Effector memory CD4-positive, alpha-beta T cell (primary cell): Measurements from ENCODE around the gene CFAP90.
A peak's percentile ranks its signal among the peaks of the same experiment; 100 is the strongest.

Experiments used
- DNase-seq, 3 donors: peaks; one replicate each; pipeline ENCODE4 v3.0.0-alpha.2; 2020
- H3K27ac ChIP-seq: 2 replicates; pipeline ENCODE4 v1.7.0; 2013; ENCODE audit warnings: mild to moderate bottlenecking, low read length, moderate library complexity; ENCODE audit not compliant: insufficient read depth, poor library complexity, severe bottlenecking
- H3K27me3 ChIP-seq: replicated peaks from 2 replicates; pipeline ENCODE4 v1.7.0; 2013; ENCODE audit warnings: mild to moderate bottlenecking, low read length; ENCODE audit not compliant: insufficient read depth, control insufficient read depth, poor library complexity, severe bottlenecking
- H3K36me3 ChIP-seq: 2 replicates; pipeline ENCODE4 v1.7.0; 2013; ENCODE audit warnings: mild to moderate bottlenecking, low read length, moderate library complexity; ENCODE audit not compliant: control insufficient read depth, insufficient read depth
- H3K4me1 ChIP-seq: 2 replicates; pipeline ENCODE4 v1.7.0; 2013; ENCODE audit warnings: low read length, mild to moderate bottlenecking; ENCODE audit not compliant: control insufficient read depth, insufficient read depth, poor library complexity, severe bottlenecking
- H3K4me3 ChIP-seq: 2 replicates; pipeline ENCODE4 v1.7.0; 2013; ENCODE audit warnings: low read length, low read depth, mild to moderate bottlenecking; ENCODE audit not compliant: insufficient read depth, poor library complexity, severe bottlenecking
- H3K9me3 ChIP-seq: 2 replicates; pipeline ENCODE4 v1.7.0; 2013; ENCODE audit warnings: mild to moderate bottlenecking, low read length, moderate library complexity; ENCODE audit not compliant: control insufficient read depth

The CFAP90 gene

DNA sequence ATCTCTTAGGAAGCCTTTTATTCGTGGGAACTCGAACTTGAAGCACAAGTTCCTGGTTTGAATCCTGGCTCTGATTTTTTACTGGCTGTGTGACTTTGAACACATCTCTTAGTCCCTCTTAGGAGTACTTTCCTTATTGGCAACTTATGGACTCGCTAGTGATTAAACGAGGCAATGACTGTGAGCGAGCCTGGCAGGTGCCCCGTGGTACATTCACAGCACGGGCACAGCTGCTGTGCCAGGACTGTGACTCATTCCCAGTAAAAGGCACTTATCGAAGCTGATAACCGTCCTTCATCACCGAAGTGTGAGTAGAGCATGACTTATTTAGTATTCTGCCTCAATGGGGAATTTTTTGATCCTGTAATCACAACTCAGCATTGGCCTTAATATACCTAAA lies 22.7 kb downstream of the CFAP90 start:
- H3K4me1 ChIP-seq = no peaks in the 10 kb centered on the region
- no peaks in the 10 kb centered on the region for H3K9me3 ChIP-seq
- DNase-seq = no peak
- no peaks in the 10 kb centered on the region for H3K36me3 ChIP-seq
- no peak overlapping the region for H3K27ac ChIP-seq
- no peaks in the 10 kb centered on the region for H3K27me3 ChIP-seq
- H3K4me3 ChIP-seq = no peak overlapping the region

DNA sequence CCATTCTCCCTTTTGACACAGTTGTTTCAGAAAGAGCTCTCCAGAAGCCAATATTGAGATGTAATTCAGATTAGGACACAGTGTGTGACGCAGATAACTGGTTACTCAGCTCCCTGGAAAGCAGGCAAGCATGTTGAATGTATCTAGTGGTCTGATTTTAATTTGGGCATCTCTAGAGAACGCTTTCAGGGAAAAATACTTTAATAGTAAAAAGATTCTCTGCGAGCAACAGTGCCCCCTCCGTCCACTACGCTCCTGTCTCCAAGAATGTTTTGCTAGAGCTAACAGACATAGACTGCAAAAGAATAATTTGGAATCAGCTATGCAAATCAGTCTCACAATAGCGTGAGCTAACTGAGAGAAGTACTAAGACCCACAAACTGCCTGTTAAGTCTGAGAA lies 23.3 kb downstream of the CFAP90 start:
- H3K4me3 ChIP-seq = no peak overlapping the region
- DNase-seq = no peak
- no peaks in the 10 kb centered on the region for H3K9me3 ChIP-seq
- no peaks in the 10 kb centered on the region for H3K4me1 ChIP-seq
- H3K36me3 ChIP-seq = no peaks in the 10 kb centered on the region
- no peak overlapping the region for H3K27ac ChIP-seq
- no peaks in the 10 kb centered on the region for H3K27me3 ChIP-seq

DNA sequence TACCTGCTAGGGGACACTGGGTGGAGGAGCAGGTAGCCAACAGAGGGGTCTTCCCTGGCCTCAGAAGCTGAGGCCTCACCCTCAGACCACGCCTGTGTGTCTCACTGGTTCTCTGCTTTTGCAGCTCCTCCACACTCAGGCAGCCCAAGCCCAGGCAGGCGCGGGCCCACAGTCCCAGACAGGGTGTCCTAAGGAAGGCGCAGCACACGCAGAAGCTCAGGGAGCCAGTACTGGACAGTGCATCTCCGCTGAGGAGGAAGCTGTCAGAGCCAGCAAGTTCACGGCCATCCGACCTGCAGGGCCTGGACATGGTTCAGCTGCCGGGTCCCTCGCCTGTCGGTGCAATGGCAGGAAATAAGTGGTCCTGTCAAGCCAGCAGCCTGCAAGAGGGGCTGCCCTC lies 25.3 kb downstream of the CFAP90 start:
- Histone ChIP-seq H3K27ac (no peak overlapping the region), H3K9me3 (no peaks in the 10 kb centered on the region), H3K4me3 (no peak overlapping the region), H3K36me3 (no peaks in the 10 kb centered on the region), H3K4me1 (no peaks in the 10 kb centered on the region), H3K27me3 (no peaks in the 10 kb centered on the region)
- no peak for DNase-seq

DNA sequence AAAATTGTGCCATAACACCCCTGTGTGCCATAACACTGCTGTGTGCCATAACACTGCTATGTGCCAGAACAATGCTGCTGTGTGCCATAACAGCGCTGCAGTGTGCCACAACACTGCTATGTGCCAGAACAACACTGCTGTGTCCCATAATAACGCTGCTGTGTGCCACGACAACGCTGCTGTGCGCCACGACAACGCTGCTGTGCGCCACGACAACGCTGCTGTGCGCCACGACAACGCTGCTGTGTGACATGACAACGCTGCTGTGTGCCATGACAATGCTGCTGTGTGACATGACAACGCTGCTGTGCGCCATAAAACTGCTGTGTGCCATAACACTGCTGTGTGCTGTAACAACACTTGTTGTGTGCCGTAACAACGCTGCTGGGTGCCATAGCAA lies 25.9 kb downstream of the CFAP90 start:
- no peaks in the 10 kb centered on the region for H3K9me3 ChIP-seq
- no peaks in the 10 kb centered on the region for H3K27me3 ChIP-seq
- no peak for DNase-seq
- no peaks in the 10 kb centered on the region for H3K36me3 ChIP-seq
- no peak overlapping the region for H3K27ac ChIP-seq
- no peaks in the 10 kb centered on the region for H3K4me1 ChIP-seq
- H3K4me3 ChIP-seq = no peak overlapping the region

DNA sequence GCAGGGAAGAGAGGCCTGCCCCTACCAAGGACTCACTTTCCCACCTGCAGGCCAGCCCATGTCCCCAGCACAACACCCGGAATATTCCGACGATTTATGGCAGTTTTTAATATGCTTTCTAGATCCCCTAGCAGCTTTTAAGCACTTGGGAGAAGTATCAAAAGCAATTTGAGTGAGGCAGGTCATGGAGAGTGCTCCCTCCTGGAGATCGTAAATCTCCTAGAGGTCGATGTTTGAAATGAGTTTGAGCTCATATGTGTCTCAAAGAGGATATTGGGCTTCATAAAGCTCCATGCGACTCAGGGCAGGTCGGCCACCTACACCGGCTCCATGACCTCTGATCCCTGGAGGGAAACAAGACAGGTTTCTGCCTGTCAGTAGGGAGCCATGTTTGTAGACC lies 27.3 kb downstream of the CFAP90 start:
- Histone ChIP-seq H3K4me3 (no peak overlapping the region), H3K27ac (no peak overlapping the region), H3K36me3 (no peaks in the 10 kb centered on the region), H3K4me1 (no peaks in the 10 kb centered on the region), H3K27me3 (no peaks in the 10 kb centered on the region), H3K9me3 (no peaks in the 10 kb centered on the region)
- DNase-seq = no peak

DNA sequence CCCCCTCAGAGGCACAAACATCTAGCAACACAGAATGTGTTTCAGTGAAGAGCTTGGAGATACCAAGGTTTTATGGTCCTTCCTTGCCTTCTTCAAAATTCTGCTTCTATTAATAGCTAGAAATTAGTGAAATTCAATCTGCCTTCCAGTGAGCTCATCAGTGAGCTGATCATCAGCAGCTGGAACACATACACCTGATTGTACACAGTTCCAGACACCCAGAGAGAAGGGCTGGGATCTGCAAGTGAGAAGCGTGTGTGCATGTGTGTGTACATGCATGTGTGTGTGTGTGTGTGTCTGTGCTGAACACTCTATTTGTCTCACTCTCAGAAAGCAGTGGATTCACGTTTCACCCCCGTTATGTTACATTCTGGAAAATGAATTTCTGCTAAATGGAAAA lies 28.5 kb downstream of the CFAP90 start:
- H3K4me1 ChIP-seq = no peaks in the 10 kb centered on the region
- H3K4me3 ChIP-seq = no peak overlapping the region
- no peak for DNase-seq
- H3K36me3 ChIP-seq = no peaks in the 10 kb centered on the region
- no peaks in the 10 kb centered on the region for H3K9me3 ChIP-seq
- H3K27me3 ChIP-seq = no peaks in the 10 kb centered on the region
- no peak overlapping the region for H3K27ac ChIP-seq

DNA sequence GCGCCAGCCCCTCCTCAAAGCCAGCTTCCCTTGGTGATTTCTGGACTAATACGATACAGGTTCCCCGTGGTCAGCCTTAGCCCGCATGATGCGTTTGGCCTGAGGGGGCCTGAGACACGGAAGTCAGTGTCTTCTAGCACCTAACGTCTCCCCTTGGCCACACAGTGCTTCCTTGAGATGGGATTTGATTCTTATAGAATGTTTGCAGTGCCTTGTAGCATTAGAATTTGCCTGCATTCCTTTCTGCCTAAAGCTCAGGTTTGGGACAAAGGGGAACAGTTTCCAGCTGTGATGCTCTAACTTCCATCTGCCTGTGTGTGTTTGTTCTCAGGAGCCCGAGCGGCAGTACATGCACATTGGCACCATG lies 34.4 kb downstream of the CFAP90 start:
- no peaks in the 10 kb centered on the region for H3K27me3 ChIP-seq
- H3K4me3 ChIP-seq = no peak overlapping the region
- no peak overlapping the region for H3K27ac ChIP-seq
- no peaks in the 10 kb centered on the region for H3K4me1 ChIP-seq
- H3K9me3 ChIP-seq = no peaks in the 10 kb centered on the region
- DNase-seq = no peak
- H3K36me3 ChIP-seq = no peaks in the 10 kb centered on the region

DNA sequence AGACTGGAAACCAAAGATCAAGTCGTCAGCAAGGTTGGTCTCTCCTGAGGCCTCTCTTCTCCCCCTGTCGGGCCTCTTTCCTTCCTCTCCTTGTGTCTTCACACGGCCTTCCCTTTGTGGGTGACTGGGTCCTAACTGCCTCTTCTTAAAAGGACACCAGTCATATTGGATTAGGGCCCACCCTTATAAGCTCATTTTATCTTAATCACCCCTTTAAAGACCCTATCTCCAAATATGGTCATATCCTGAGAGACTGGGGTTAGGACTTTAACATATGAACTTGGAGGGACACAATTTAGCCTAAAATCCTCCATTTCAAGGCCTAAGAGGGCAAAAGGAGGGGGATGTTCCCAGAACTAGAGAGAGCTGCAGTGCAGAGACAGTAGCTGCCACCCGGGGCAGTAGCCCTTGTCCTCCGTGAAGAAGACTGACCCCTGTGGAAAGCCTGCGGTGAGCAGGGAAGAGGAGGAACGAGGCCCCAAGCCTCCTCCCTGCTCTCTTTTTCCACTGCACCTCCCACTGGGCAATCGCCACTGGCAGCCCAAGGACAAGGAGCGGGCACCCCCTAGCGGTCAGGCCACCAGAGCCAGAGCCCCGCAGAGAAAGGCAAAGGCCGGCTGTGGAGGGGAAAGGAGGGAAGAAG lies 34.9 kb downstream of the CFAP90 start:
- no peaks in the 10 kb centered on the region for H3K36me3 ChIP-seq
- H3K9me3 ChIP-seq = no peaks in the 10 kb centered on the region
- H3K27ac ChIP-seq = no peak overlapping the region
- no peaks in the 10 kb centered on the region for H3K4me1 ChIP-seq
- H3K27me3 ChIP-seq = no peaks in the 10 kb centered on the region
- DNase-seq = peak in 2 of 3 donors; percentile 5 to 40
- no peak overlapping the region for H3K4me3 ChIP-seq

DNA sequence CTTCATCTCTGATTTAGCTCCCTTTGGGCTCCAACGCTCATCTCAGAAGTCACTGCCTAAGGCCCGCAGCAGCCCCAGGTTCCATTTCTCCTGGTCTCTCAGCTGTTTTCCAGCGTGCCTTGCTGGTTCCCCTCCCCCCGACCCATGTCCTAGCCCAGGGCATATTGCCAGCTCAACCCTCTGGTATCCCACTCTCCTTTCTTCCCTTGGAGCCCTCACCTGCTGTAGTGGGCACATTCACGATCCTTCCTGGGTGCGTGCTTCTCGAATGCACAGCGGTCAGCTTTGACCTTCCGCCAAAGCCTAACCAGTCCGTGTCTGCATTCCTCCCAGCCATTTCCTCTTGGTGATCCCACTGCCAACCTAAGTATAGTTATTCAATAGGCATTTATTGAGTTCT lies 36.1 kb downstream of the CFAP90 start:
- no peaks in the 10 kb centered on the region for H3K36me3 ChIP-seq
- H3K4me3 ChIP-seq = no peak overlapping the region
- H3K9me3 ChIP-seq = no peaks in the 10 kb centered on the region
- H3K4me1 ChIP-seq = no peaks in the 10 kb centered on the region
- no peaks in the 10 kb centered on the region for H3K27me3 ChIP-seq
- DNase-seq = no peak
- H3K27ac ChIP-seq = no peak overlapping the region

DNA sequence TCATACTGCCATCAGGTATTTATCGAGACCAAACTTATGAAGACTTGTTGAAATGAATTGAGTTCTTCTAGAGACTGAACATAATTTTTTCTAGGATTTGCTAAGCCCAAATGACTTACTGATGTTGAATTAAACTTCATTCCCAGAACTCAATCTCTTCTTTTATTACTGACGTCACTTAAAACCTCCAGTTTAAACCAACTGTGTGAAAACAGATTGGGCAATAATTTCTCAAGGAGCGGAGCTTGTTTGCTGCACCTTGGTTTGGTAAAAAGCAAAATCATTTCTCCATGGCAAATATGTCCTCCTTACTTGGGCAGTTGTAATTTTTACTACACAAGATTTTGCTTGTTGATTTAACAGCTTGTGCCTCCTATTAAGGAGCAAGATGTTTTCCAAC lies 37.4 kb downstream of the CFAP90 start:
- no peak overlapping the region for H3K27ac ChIP-seq
- no peak overlapping the region for H3K4me3 ChIP-seq
- H3K27me3 ChIP-seq = no peaks in the 10 kb centered on the region
- H3K9me3 ChIP-seq = no peaks in the 10 kb centered on the region
- no peak for DNase-seq
- no peaks in the 10 kb centered on the region for H3K36me3 ChIP-seq
- no peaks in the 10 kb centered on the region for H3K4me1 ChIP-seq

DNA sequence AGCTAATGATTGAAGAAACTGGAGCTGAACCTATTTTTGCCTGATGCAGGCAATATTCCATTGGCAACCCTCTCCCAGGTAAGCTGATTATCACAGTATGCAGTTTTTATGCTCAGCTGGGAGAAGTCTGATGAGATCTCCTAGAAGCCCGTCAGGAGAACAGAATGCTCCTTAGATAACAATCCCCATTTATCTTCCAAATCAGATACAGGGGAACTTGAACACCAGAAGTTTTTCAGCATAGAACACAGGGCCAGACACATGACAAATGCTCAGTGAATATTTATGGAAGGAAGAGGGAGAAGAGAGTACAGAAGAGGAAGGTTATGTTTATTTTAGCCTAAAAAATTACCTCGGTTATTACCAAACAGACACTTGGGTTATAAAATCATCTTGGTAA lies 37.9 kb downstream of the CFAP90 start:
- Histone ChIP-seq H3K27ac (no peak overlapping the region), H3K9me3 (no peaks in the 10 kb centered on the region), H3K27me3 (no peaks in the 10 kb centered on the region), H3K4me3 (no peak overlapping the region), H3K4me1 (no peaks in the 10 kb centered on the region), H3K36me3 (no peaks in the 10 kb centered on the region)
- DNase-seq = no peak
